Stimulated activated naive CD8-positive, alpha-beta T cell treated with anti-CD3 and anti-CD28 coated beads, Interleukin-15, Interleukin-2, amounts not matched to agents 100 ng/mL and 50 ng/mL, for 24 hours (primary cell): ENCODE data around the gene UBE2E2.

Experiments
- H3K27ac Mint-ChIP-seq: one replicate; pipeline ENCODE4 v1.8.0; 2021; ENCODE audit warnings: mild to moderate bottlenecking, mixed read lengths
- H3K27me3 Mint-ChIP-seq: one replicate; pipeline ENCODE4 v1.8.0; 2021; ENCODE audit warnings: mixed read lengths
- H3K36me3 Mint-ChIP-seq: one replicate; pipeline ENCODE4 v1.8.0; 2021; ENCODE audit warnings: low read depth, mixed read lengths
- H3K4me1 Mint-ChIP-seq: one replicate; pipeline ENCODE4 v1.8.0; 2021; ENCODE audit warnings: low read depth, mixed read lengths
- H3K4me3 Mint-ChIP-seq: one replicate; pipeline ENCODE4 v1.8.0; 2021; ENCODE audit warnings: mild to moderate bottlenecking, mixed read lengths
- H3K9me3 Mint-ChIP-seq: one replicate; pipeline ENCODE4 v1.8.0; 2021; ENCODE audit warnings: mixed read lengths

UBE2E2 gene

DNA sequence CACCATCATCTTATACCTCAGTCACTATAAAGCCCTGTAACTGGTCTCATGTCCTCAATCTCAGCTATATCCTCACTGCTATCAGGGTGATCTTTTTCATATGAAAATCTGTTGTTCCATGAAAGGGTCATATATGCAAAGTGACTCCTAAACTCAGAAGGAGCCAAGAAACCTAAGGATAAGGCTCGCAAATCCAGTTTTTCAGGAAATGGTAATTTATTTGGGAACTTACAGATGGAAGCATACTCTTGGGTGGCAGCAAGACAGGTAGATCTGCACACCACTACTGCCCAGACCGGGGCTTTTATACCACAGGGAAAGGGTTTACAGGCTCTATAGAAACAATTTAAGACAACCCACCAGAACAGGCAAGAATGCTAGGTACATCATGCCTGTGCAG is 272.3 kb downstream of the UBE2E2 start:
- H3K4me3 Mint-ChIP-seq: no peak overlapping the region
- no peak overlapping the region for H3K27ac Mint-ChIP-seq
- peaks cover 14% of the 10 kb centered on the region for H3K4me1 Mint-ChIP-seq
- peaks cover 11% of the 10 kb centered on the region for H3K36me3 Mint-ChIP-seq
- peaks cover 8% of the 10 kb centered on the region for H3K9me3 Mint-ChIP-seq
- H3K27me3 Mint-ChIP-seq: no peaks in the 10 kb centered on the region

DNA sequence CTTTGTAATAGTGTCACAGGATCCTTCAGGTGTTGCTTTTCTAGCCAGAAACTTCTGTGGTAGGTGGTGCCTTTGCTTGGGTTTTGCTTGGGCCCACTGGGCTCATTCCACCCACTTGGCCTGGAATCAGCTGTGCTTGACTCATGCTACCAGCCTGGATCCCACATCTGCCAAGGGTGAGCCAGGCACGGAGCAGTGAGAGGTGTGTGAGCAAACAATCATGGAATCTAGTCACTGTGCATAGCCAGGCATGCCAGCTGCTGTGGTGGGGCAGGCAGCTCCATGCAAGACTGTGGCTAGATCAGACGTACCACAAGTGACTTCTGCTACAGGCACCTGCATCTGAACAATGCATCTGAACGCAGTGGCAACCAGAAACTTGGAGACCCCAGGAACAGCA is 275.9 kb downstream of the UBE2E2 start:
- Mint-ChIP-seq H3K9me3 (peaks cover 8% of the 10 kb centered on the region), H3K4me3 (no peak overlapping the region), H3K27me3 (no peaks in the 10 kb centered on the region), H3K36me3 (peaks cover 11% of the 10 kb centered on the region), H3K4me1 (peaks cover 16% of the 10 kb centered on the region), H3K27ac (no peak overlapping the region)

DNA sequence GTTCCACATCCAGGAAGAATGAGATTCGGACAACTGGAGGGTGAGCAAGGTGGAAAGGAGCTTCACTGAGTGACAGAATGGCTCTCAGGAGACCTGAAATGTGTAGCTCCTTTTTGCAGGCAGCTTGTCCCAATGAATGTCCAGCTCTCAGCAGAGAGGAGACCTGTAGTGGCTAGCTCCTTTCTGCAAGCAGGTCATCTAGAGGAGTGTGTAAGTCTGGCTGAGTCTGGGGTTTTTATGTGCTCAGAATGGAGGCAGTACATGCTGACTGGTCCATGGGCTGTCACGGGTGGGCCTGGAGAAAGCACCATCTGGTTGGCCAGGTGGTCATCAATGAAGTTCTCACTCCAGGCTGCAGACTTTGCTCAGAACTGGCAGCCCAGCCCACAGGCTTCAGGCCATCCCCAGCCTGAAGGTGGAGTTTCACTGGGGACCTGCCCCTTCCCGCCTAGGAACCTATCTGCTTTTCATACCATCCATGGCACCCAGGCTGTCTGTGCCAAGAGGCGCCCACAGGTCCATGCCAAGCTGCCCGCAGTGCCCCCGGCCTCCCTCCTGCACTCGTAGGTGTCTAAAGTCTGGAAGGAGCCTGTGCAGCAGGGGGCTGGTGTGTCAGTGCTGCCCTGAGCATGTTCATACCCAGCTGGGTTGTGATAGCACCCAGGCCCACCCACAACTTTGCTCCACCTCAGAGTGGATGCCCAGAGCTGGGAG is 276.6 kb downstream of the UBE2E2 start:
- H3K27me3 Mint-ChIP-seq: no peaks in the 10 kb centered on the region
- H3K4me1 Mint-ChIP-seq: peaks cover 10% of the 10 kb centered on the region
- peaks cover 12% of the 10 kb centered on the region for H3K9me3 Mint-ChIP-seq
- no peak overlapping the region for H3K4me3 Mint-ChIP-seq
- peaks cover 16% of the 10 kb centered on the region for H3K36me3 Mint-ChIP-seq
- no peak overlapping the region for H3K27ac Mint-ChIP-seq

DNA sequence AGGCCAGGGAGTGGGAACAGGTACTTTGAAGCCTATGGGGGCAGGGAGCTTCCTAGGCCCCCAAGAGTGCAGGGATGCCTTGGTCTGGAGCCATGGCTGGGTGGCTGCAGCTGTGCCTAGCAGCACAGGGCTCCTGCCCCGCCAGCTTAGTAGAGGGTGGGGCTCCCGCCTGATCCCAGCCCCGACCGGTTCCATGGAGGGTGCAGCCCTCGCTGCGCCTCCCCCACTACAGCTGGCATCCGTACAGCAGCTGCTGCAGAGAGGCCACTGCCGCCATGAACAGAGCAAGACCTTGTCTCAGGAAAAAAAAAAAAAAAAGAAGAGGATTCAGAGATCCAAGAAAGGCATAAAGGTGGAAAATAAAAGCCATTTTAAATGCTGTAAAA is 277.2 kb downstream of the UBE2E2 start:
- Mint-ChIP-seq H3K4me1 (peaks cover 4% of the 10 kb centered on the region), H3K36me3 (peaks cover 17% of the 10 kb centered on the region), H3K9me3 (peaks cover 13% of the 10 kb centered on the region), H3K27ac (no peak overlapping the region), H3K4me3 (no peak overlapping the region), H3K27me3 (no peaks in the 10 kb centered on the region)

DNA sequence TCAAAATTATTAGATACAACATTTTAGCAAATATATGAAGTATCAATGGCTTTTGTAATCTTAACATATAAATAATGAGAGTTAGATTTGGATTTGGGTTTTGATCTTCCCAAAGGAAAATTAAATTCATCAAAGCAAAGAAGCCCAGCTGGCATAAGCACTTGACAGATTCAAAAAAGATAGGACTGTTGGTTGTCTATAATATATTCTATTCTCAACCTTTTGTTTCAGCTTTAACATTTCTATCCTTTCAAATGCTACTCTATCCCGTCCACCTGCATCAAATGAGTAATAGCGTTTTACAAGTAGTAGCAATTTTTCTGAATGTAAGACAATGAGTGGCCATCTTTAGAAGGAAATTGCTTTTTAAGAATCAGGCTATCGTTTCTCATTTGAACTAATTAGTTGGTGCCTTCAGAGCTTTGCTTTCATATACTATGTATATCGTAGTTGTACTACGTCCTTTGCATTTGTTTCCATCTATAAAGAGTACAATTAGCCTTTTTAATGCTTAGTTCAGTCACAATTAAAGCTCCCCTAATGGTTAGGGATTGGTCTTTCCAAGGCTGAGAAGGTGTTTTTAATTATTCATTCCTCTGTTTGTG is 278.0 kb downstream of the UBE2E2 start:
- Mint-ChIP-seq H3K36me3 (peaks cover 22% of the 10 kb centered on the region), H3K4me1 (peaks cover 3% of the 10 kb centered on the region), H3K27ac (no peak overlapping the region), H3K9me3 (peaks cover 17% of the 10 kb centered on the region), H3K4me3 (no peak overlapping the region), H3K27me3 (no peaks in the 10 kb centered on the region)

DNA sequence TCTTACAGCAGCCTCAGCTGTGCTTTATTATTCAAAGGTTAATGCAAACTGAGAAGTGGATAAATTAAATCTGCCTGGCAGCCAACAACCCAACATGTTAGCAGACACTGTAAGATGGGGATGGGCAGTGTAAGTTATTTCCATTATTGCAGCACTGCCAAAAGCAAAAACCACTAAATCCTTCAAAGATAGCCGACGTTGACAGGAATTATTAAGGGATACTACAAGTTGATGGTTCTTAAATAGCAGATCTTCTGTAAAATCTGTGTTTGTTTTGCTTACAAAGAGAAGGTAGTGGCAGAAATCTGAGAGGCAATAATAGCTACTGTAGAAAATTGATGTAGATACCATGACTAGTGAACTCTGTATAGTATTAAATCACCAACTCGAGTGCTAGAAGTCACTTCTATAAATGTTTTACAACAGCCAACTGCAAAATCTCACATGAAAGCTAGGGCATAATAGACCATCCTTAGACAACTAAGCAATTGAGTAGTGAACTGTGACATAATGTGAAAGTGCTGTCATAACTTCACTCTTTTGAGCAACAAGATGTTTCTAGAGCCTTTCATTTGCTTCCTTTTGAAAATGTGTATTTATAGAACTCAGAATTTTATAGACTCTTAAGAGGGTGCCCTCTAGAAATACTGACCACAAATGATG is 278.6 kb downstream of the UBE2E2 start:
- H3K27ac Mint-ChIP-seq: no peak overlapping the region
- no peak overlapping the region for H3K4me3 Mint-ChIP-seq
- peaks cover 25% of the 10 kb centered on the region for H3K36me3 Mint-ChIP-seq
- H3K4me1 Mint-ChIP-seq: peaks cover 3% of the 10 kb centered on the region
- H3K27me3 Mint-ChIP-seq: no peaks in the 10 kb centered on the region
- peaks cover 17% of the 10 kb centered on the region for H3K9me3 Mint-ChIP-seq

DNA sequence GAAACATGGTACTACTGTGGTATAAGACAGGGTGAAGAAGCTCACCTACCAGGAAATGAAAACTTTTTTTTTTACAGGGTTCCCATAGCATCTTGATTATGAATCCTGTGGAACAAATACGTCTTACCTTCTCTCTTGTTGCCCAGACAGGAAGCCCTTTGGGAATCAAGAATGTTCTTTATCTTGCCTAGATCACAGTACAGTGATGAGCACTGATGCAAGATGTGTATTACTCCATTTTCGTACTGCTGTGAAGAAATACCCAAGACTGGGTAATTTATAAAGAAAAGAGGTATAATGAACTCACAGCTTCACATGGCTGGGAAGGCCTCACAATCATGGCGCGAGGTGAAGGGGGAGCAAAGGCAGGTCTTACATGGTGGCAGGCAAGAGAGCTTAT is 281.3 kb downstream of the UBE2E2 start:
- Mint-ChIP-seq H3K27ac (no peak overlapping the region), H3K27me3 (no peaks in the 10 kb centered on the region), H3K9me3 (peaks cover 9% of the 10 kb centered on the region), H3K36me3 (peaks cover 14% of the 10 kb centered on the region), H3K4me1 (peaks cover 4% of the 10 kb centered on the region), H3K4me3 (no peak overlapping the region)

DNA sequence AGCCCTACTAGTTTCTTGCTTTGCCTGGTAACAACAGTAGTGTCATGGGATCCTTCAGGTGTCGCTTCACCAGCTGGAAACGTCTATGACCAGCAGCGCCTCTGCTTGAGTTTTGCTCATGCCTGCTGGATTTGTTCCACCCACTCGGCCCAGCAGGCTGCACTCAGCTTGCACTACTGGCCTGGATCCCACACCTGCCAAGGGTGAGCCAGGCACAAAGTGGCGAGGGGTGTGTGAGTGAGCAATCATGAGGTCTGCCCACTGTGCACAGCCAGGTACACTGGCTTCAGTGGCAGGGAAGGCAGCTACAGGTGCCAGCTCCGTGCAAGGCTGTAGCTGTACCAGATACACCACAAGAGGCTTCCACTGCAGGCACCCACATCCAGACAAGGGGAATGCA is 282.8 kb downstream of the UBE2E2 start:
- Mint-ChIP-seq H3K27me3 (no peaks in the 10 kb centered on the region), H3K4me1 (peaks cover 7% of the 10 kb centered on the region), H3K9me3 (peaks cover 9% of the 10 kb centered on the region), H3K36me3 (peaks cover 14% of the 10 kb centered on the region), H3K27ac (no peak overlapping the region), H3K4me3 (no peak overlapping the region)

DNA sequence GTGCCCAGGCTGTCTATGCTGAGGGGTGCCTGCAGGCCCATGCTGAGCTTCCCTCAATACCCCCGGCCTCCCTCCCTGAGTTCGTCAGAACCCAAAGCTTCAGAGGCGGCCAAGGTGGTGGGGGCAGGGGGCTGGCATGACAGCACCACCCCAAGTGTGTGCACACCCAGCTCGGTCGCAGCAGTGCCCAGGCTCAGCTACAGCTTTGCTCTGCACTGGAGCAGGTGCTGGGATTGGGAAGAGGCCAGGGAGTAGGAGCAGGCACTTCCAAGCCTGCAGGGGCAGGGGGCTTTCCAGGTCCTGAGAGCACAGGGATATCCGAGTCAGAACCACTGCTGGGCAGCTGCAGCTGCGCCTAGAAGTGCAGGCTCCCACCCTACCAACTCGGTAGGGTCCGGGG is 283.9 kb downstream of the UBE2E2 start:
- Mint-ChIP-seq H3K27me3 (no peaks in the 10 kb centered on the region), H3K27ac (no peak overlapping the region)

GRCh38 chr3:23488618-23489017 is 285.5 kb downstream of the UBE2E2 start:
- H3K27me3 Mint-ChIP-seq: no peaks in the 10 kb centered on the region
- H3K27ac Mint-ChIP-seq: no peak overlapping the region
- H3K36me3 Mint-ChIP-seq: peaks cover 14% of the 10 kb centered on the region
- H3K4me3 Mint-ChIP-seq: no peak overlapping the region
- H3K9me3 Mint-ChIP-seq: peaks cover 9% of the 10 kb centered on the region
- peaks cover 4% of the 10 kb centered on the region for H3K4me1 Mint-ChIP-seq

More for the DNA sequence above, 283.9 kb downstream of the UBE2E2 start:
- Mint-ChIP-seq H3K4me1 (peaks cover 4% of the 10 kb centered on the region), H3K4me3 (no peak overlapping the region), H3K9me3 (peaks cover 9% of the 10 kb centered on the region), H3K36me3 (peaks cover 14% of the 10 kb centered on the region)

DNA sequence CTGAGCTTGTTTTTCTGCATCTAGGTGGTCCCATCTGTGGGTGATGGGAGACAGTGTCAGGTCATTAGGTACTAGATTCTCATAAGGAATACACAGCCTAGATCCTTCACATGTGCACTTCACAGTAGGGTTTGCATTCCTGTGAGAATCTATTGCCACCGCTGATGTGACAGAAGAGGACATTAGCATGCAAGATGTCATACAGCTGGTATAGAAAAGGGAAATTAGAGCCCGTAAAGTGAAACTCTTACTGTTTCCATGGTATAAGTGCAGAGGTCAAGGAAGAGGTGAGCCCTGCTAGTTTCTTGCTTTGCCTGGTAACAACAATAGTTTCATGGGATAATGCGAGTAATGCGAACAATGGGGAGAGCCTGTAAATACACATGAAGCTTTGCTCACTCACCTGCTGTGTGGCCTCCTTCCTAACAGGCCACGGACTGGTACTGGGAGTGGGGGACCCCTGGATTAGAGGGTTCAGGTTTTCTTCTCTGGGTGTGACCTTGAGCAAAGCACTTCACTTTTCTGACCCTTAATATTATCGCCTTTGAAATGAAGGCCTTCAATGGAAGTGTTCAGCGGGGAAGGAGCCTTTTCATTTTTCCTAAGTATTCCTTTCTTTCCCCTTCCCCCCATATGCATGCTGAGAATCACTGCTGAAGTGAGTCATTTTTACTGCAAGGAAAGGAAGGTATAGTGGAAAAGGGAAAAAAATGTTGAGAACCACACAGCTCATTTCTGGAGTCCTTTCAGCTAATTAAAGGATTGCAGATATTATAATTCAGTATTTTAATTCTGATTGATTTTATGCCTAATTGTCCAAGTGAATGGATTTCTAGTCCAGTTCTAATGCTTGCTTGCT is 286.4 kb downstream of the UBE2E2 start:
- Mint-ChIP-seq H3K4me3 (no peak overlapping the region), H3K9me3 (peaks cover 6% of the 10 kb centered on the region), H3K4me1 (peaks cover 4% of the 10 kb centered on the region), H3K36me3 (peaks cover 11% of the 10 kb centered on the region), H3K27me3 (no peaks in the 10 kb centered on the region), H3K27ac (no peak overlapping the region)

DNA sequence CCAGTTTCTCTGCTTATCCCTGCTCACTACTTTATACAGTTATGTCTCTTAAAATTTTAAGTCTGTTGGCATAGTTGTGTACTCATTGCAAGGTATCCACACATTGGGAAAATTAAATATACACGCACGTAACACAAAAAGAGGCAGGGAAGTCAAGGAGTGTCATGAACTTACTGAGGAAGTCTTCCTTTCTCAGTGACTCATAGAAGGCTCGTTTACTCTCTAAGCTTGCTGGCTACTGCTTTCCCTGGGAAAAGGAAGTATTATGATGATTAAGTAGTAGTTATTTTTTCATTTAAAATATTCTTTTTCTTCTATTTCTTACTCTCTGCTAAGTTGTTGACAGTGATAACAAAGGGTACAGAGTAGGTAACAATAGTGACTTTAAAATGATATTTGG is 287.3 kb downstream of the UBE2E2 start:
- Mint-ChIP-seq H3K36me3 (peaks cover 7% of the 10 kb centered on the region), H3K9me3 (peaks cover 3% of the 10 kb centered on the region), H3K4me3 (no peak overlapping the region), H3K4me1 (peaks cover 4% of the 10 kb centered on the region), H3K27me3 (no peaks in the 10 kb centered on the region), H3K27ac (no peak overlapping the region)

DNA sequence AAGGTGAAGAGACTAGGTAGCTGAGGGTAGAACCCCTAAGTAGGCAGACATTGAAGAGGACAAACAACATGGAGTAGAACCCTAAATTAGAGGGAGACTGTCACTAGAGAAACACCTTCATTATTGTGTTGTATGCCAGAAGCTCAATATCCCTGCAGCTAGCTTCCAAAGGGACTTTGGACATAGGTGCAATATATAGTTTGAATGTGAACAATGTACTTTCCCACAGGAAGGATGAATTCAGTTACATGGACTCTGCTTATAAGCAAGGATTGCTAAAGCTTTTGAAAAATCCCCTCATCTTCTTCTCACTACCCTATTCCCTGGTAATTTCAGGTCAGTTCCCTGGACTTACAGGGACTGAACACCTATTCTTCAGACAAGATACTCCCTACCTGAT is 288.9 kb downstream of the UBE2E2 start:
- no peak overlapping the region for H3K4me3 Mint-ChIP-seq

DNA sequence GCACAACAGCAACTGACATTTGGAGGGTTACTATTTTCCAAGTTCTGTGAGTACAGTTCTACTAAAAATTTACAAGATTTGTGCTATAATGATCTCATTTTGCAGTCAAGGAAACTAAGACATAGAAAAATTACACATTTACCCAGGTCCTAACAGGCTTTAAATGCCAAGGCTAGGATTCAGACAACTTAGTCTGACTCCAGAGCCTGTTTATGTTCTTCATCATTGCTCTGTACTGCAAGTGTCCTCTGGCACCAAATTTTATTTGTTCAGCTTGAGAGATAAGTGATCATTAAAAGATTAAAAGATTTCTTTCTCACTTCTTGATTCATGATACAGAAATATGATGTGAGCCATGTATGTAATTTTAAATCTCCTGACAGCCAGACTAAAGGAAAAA is 290.8 kb downstream of the UBE2E2 start:
- no peaks in the 10 kb centered on the region for H3K9me3 Mint-ChIP-seq
- no peaks in the 10 kb centered on the region for H3K27me3 Mint-ChIP-seq
- H3K4me1 Mint-ChIP-seq: peaks cover 4% of the 10 kb centered on the region
- no peak overlapping the region for H3K4me3 Mint-ChIP-seq
- H3K27ac Mint-ChIP-seq: no peak overlapping the region
- no peaks in the 10 kb centered on the region for H3K36me3 Mint-ChIP-seq

More for the DNA sequence above, 288.9 kb downstream of the UBE2E2 start:
- Mint-ChIP-seq H3K36me3 (no peaks in the 10 kb centered on the region), H3K27me3 (no peaks in the 10 kb centered on the region), H3K4me1 (peaks cover 4% of the 10 kb centered on the region), H3K27ac (no peak overlapping the region), H3K9me3 (no peaks in the 10 kb centered on the region)

DNA sequence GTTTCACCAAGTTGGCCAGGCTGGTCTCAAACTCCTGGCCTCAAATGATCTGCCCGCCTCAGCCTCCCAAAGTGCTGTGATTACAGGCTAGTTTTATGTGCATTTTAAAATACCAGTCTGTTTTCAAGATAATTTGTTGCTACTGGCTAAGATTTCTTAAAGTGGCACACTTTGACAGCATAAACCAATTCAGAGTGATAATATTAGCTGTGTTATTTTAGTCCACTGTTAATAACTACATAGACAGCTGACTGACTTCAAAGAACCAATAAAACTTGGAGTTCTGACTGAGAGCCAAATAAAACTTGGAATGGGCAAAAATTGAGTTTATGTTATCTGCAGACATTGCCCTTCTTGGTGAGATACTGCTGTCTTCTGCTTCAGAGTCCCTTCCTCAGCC is 291.8 kb downstream of the UBE2E2 start:
- no peaks in the 10 kb centered on the region for H3K27me3 Mint-ChIP-seq
- H3K36me3 Mint-ChIP-seq: peaks cover 2% of the 10 kb centered on the region
- H3K9me3 Mint-ChIP-seq: no peaks in the 10 kb centered on the region
- H3K4me1 Mint-ChIP-seq: no peaks in the 10 kb centered on the region
- no peak overlapping the region for H3K27ac Mint-ChIP-seq
- H3K4me3 Mint-ChIP-seq: no peak overlapping the region
